Gastrocnemius medialis (tissue), 4 donors: ENCODE measurements around the gene MPDU1. TPM values are rescaled to one million over a fixed set of nuclear protein-coding genes. Genes with fewer than 3 reads are reported as not detected.

Experiments used
- ATAC-seq, 2 donors: fragments of 150-250 bp; one replicate each; pipeline ENCODE4 v1.9.1; 2016
- DNase-seq, 2 donors: peaks; one replicate each; pipeline ENCODE4 v3.0.0-alpha.2; 2019
- H3K27ac ChIP-seq, 4 donors: fragments of 200-600 bp; sonication (generic); 1 replicate in 1 of 4; 2 replicates in 3 of 4; pipeline ENCODE4 v1.5.1; 2016 to 2018; ENCODE audit warnings: mild to moderate bottlenecking in 2 of 4, moderate library complexity in 1 of 4
- H3K27me3 ChIP-seq, 3 donors: fragments of 200-600 bp; sonication (generic) in 2 of 3; 1 replicate in 1 of 3; 2 replicates in 2 of 3; pipeline versions ENCODE4 v1.5.1 to v1.6.0; 2016 to 2019; ENCODE audit warnings: mild to moderate bottlenecking in 1 of 3, moderate library complexity in 1 of 3
- H3K36me3 ChIP-seq, 2 donors: fragments of 200-600 bp; sonication (generic) in 1 of 2; one replicate each; pipeline ENCODE4 v1.5.1; 2017 to 2018
- H3K4me1 ChIP-seq, 2 donors: fragments of 200-600 bp; sonication (generic) in 1 of 2; one replicate each; pipeline ENCODE4 v1.5.1; 2016 to 2017; ENCODE audit warnings: mild to moderate bottlenecking in 2 of 2
- H3K4me3 ChIP-seq, 4 donors: fragments of 200-600 bp; sonication (generic) in 3 of 4; 1 replicate in 1 of 4; 2 replicates in 3 of 4; pipeline ENCODE4 v1.5.1; 2016 to 2019; ENCODE audit warnings: mild to moderate bottlenecking in 2 of 4
- H3K9me3 ChIP-seq, 3 donors: fragments of 200-600 bp; sonication (generic) in 2 of 3; 1 replicate in 1 of 3; 2 replicates in 2 of 3; pipeline ENCODE4 v1.5.1; 2016 to 2019
- CTCF ChIP-seq, 5 experiments: fragments of 450-650 bp in 3 of 5; fragments of 200-600 bp in 2 of 5; sonication (generic) in 2 of 5; IDR thresholded peaks in 4 of 5; conservative IDR thresholded peaks in 1 of 5; 1 replicate in 4 of 5; 2 replicates in 1 of 5; pipeline ENCODE4 v1.5.1; 2016 to 2019; ENCODE audit warnings: antibody characterized with exemption in 5 of 5, mild to moderate bottlenecking in 3 of 5, moderate library complexity in 3 of 5
- POLR2A ChIP-seq, 2 donors: fragments of 450-650 bp; IDR thresholded peaks; one replicate each; pipeline ENCODE4 v1.6.1; 2017; ENCODE audit warnings: antibody characterized with exemption in 2 of 2, mild to moderate bottlenecking in 2 of 2, moderate library complexity in 2 of 2
- in situ Hi-C, 4 donors: fragments of 200-750 bp; cut with MboI; loops; one replicate each; pipeline versions ENCODE4 v1.15.0 to v1.8.0; 2017; ENCODE audit warnings: low sequenced_read_pairs in 4 of 4
- intact Hi-C: fragments of 100-400 bp; cut with DNase I; formaldehyde crosslinking; loops from one replicate; pipeline ENCODE4 v1.15.1; 2023; ENCODE audit warnings: low total_unique reads
- total RNA-seq, 4 donors: library from RNA; depleted of rRNA; stranded (reverse); fragments of >200 nt; gene quantifications; one replicate each; pipeline versions ENCODE4 v1.1.0 to v1.2.3, GENCODE V29; 2016

MPDU1 gene
- total RNA-seq, 4 donors from 2014 or later: 55.9 to 157 (median 101) TPM

GRCh38 chr17:7559320-7560171 lies 24.1 kb upstream of the MPDU1 start:
- H3K27ac ChIP-seq: peak overlapping the region; percentile 93 to 96 (median 96)
- H3K4me3 ChIP-seq: peak overlapping the region; percentile 16 to 95 (median 47)
- no peaks in the 10 kb centered on the region for H3K9me3 ChIP-seq
- peaks cover 0 to 17% of the 10 kb centered on the region in 2 donors for H3K36me3 ChIP-seq
- intact Hi-C loops: loop anchor here (2.0 to 5.0 kb wide), 6 partner anchors 29 to 283 kb away; partner anchors contain the start of genes CHRNB1, FXR2, NEURL4 and TMEM256
- in situ Hi-C loops: loop anchor here in 1 of 4 donors (10.0 to 25.0 kb wide), 3 partner anchors 55 to 215 kb away; partner anchors contain the start of genes CHRNB1, FGF11, SPEM2 and SPEM3
- H3K4me1 ChIP-seq: peaks cover 48 to 62% of the 10 kb centered on the region in 2 donors
- ATAC-seq: no peak
- TF ChIP-seq CTCF (IDR thresholded peaks at IDR 0.05 in 4 of 5, conservative IDR thresholded peaks at IDR 0.05 in 1 of 5) (no peak), POLR2A (IDR thresholded peaks at IDR 0.05) (no peak)
- no peak for DNase-seq
- no peaks in the 10 kb centered on the region for H3K27me3 ChIP-seq

GRCh38 chr17:7560172-7561027 lies 23.3 kb upstream of the MPDU1 start:
- DNase-seq (peak in 1 of 2 donors; percentile 65), ATAC-seq (peak in 1 of 2 donors; percentile 45)
- in situ Hi-C loops: loop anchor here in 1 of 4 donors (10.0 to 25.0 kb wide), 2 partner anchors 123 to 216 kb away; partner anchors contain the start of genes CHRNB1, FGF11, SPEM2 and SPEM3
- H3K27me3 ChIP-seq: no peaks in the 10 kb centered on the region
- H3K36me3 ChIP-seq: peaks cover 0 to 26% of the 10 kb centered on the region in 2 donors
- H3K4me1 ChIP-seq: peaks cover 48 to 62% of the 10 kb centered on the region in 2 donors
- H3K9me3 ChIP-seq: no peaks in the 10 kb centered on the region
- intact Hi-C loops: loop anchor here (1.0 to 5.0 kb wide), 13 partner anchors 12 to 282 kb away; partner anchors contain the start of genes CHRNB1, FXR2, KCTD11 and NEURL4
- peak overlapping the region; percentile 93 to 96 (median 96) for H3K27ac ChIP-seq
- no peak for TF ChIP-seq POLR2A (IDR thresholded peaks at IDR 0.05)
- peak; percentile 34 to 69 (median 54) for TF ChIP-seq CTCF (IDR thresholded peaks at IDR 0.05 in 4 of 5, conservative IDR thresholded peaks at IDR 0.05 in 1 of 5)
- peak overlapping the region; percentile 87 to 95 (median 88) for H3K4me3 ChIP-seq

GRCh38 chr17:7561028-7561575 lies 22.6 kb upstream of the MPDU1 start:
- DNase-seq (peak; percentile 87 to 93), ATAC-seq (peak; percentile 83)
- no peak for TF ChIP-seq POLR2A (IDR thresholded peaks at IDR 0.05)
- TF ChIP-seq CTCF (IDR thresholded peaks at IDR 0.05 in 4 of 5, conservative IDR thresholded peaks at IDR 0.05 in 1 of 5): peak; percentile 90 to 91 (median 90)
- in situ Hi-C loops (loop anchor here in 1 of 4 donors (10.0 to 25.0 kb wide), 2 partner anchors 124 to 216 kb away; partner anchors contain the start of genes CHRNB1, FGF11, SPEM2 and SPEM3), intact Hi-C loops (loop anchor here (1.0 to 5.0 kb wide), 13 partner anchors 11 to 281 kb away; partner anchors contain the start of genes CHRNB1, FXR2, KCTD11 and NEURL4)
- H3K27ac ChIP-seq: peak overlapping the region; percentile 93 to 96 (median 96)
- no peaks in the 10 kb centered on the region for H3K27me3 ChIP-seq
- H3K36me3 ChIP-seq: peaks cover 0 to 33% of the 10 kb centered on the region in 2 donors
- H3K9me3 ChIP-seq: no peaks in the 10 kb centered on the region
- H3K4me3 ChIP-seq: peak overlapping the region; percentile 87 to 95 (median 88)
- peaks cover 48 to 62% of the 10 kb centered on the region in 2 donors for H3K4me1 ChIP-seq
